GM10248 (cell line): ENCODE data around the gene TTLL10.

Experiments used
- CTCF ChIA-PET: fragments of 300-600 bp; sonication (Branson Sonifier 250); formaldehyde crosslinking; extraction: SDS; loops from one replicate; lab custom pipeline; 2021; ENCODE audit warnings: antibody characterized with exemption; lab: Yijun Ruan, JAX
- POLR2A ChIA-PET: fragments of 350-650 bp; sonication (Branson Sonifier 250); formaldehyde crosslinking; extraction: SDS; loops from one replicate; lab custom pipeline; 2020; ENCODE audit warnings: antibody characterized with exemption; lab: Yijun Ruan, JAX
- DNase-seq: peaks from one replicate; pipeline ENCODE4 v3.0.0; 2012; ENCODE audit errors: extremely low spot score
- TF ChIP-seq, protein P1 (sequence below): IDR thresholded peaks from 2 replicates; pipeline ENCODE4 v1.5.1; 2012; ENCODE audit warnings: mild to moderate bottlenecking, low read depth; ENCODE audit errors: extremely low read depth, missing control alignments, control extremely low read depth

TTLL10 gene

DNA sequence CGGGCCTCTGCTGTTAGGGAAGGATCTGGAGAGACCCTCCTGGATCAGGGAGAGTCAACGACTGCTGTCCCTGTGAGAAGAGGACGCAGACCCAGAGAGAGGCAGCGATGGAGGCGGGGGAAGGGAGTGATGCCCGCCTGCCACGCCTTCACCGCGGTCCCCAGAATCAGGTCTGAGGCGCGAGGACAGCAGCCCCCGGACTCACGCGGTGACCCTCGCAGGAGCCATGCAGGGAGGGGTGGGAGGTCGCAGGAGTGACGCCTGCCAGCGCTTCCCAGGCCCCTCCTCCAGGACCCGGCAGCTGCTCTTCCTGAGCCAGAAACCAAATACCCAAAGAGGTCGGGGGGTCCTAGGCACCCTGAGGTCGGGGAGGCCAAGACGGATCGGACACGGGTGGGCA lies 46.5 kb downstream of the TTLL10 start:
- DNase-seq, result no peak
- TF ChIP-seq, protein P1, sequence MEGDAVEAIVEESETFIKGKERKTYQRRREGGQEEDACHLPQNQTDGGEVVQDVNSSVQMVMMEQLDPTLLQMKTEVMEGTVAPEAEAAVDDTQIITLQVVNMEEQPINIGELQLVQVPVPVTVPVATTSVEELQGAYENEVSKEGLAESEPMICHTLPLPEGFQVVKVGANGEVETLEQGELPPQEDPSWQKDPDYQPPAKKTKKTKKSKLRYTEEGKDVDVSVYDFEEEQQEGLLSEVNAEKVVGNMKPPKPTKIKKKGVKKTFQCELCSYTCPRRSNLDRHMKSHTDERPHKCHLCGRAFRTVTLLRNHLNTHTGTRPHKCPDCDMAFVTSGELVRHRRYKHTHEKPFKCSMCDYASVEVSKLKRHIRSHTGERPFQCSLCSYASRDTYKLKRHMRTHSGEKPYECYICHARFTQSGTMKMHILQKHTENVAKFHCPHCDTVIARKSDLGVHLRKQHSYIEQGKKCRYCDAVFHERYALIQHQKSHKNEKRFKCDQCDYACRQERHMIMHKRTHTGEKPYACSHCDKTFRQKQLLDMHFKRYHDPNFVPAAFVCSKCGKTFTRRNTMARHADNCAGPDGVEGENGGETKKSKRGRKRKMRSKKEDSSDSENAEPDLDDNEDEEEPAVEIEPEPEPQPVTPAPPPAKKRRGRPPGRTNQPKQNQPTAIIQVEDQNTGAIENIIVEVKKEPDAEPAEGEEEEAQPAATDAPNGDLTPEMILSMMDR, result no peak
- ChIA-PET POLR2A (no interaction called here), CTCF (no interaction called here)

DNA sequence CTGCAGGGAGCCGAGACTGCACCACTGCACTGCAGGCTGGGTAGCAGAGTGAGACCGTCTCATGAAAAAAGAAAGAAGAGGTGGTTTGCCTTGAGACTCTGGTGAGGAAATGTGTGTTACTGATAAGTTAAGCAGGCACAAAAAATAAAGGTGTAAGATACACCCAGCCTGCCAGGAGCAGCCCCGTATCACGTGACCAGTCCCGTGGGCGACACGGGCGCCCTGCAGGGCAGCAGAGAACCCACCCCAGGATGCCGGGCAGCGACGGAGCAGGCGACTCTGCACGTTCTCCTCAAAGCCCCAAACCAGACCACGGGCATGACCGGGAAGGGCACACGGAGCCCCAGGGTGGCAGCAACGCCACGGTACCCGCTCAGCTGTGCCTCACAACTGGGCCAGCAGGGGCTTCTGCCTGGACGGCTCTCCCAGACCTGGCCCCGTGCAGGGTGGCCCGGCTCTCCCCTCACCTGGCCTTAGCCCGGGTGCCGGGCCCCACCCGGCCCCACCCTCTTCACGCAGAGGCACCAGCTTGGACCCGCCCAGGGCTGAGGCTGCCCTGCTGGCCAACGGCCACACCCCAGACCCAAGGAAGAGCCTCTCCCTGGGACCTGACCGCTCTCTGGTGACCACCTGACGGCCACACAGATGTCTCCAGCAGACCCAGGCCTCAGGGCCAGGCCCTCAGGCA lies 48.4 kb downstream of the TTLL10 start:
- ChIA-PET POLR2A (no interaction called here), CTCF (interaction anchor here (1.4 kb wide), 1 partner anchor 100 kb away, joined by 4 read pairs; no protein-coding TSS in a partner anchor)
- TF ChIP-seq, protein P1, result no peak
- DNase-seq, result no peak

DNA sequence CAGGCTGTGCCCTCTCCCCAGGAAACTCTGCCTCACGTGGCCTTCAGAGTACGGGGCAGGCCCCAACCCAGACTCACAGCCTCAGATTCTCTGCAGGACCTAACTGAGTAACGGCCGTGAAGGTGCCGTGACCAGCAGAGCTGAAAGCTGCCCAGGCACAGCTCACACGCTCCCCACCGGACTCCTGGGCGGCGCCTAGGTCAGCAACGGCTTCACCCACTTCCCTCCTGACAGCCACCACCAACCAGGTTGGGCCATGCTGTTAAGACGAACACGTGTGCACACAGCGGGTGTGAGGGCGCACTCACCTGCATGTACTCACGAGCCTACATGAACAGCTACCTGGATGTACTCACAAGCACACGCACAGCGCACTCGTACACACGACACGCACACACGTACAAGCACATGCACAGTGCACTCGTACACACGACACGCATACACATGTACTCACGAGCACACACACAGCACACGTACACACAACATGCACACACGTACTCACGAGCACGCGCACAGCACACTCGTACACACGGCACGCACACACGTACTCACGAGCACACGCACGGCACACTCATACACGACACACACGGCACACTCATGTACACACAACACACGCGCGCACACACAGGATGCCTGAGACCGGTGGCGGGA lies 49.0 kb downstream of the TTLL10 start:
- no peak for DNase-seq
- ChIA-PET POLR2A (no interaction called here), CTCF (interaction anchor here (1.4 kb wide), 1 partner anchor 100 kb away, joined by 4 read pairs; no protein-coding TSS in a partner anchor)

DNA sequence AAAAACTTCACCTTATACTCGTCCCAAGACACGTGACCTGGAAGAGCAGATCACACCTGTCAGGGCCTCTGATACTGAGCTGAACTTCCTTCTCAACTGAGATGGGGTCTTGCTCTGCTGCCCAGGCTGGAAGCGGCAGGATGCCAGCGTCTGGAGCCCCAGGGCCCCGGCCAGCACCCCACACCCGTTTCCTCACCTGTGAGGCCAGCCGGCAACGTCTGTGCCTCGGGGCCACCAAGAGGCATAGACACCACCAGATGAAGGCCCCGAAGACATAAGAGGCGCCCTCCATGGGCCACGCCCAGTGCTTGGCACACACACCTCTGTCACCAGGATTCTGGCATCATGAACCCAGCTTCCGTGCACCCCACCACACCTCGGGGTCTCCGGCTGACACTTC lies 49.6 kb downstream of the TTLL10 start:
- TF ChIP-seq, protein P1, result no peak
- no peak for DNase-seq
- ChIA-PET POLR2A (no interaction called here), CTCF (no interaction called here)

More for the DNA sequence above, 49.0 kb downstream of the TTLL10 start:
- TF ChIP-seq, protein P1, result no peak

DNA sequence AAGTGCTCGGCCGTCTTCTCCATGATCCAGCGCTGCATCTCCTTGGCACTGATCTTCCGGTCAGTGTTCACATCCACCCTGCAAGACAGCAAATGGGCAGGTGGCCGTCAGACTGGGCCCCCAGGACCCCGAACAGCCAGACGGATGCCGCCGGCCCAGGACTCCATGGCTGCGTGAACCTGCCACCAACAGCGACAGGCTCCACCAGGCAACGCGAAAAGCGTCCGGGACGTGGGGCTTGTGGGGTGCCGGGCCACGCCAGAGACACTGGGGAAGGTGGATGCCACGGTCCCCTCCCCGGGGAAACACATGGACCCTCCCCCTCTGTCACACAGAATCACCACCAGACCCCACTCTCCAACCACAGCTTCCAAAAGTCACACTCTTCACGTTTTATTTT lies 50.2 kb downstream of the TTLL10 start:
- DNase-seq, result no peak
- TF ChIP-seq, protein P1, result no peak
- ChIA-PET POLR2A (no interaction called here), CTCF (no interaction called here)

DNA sequence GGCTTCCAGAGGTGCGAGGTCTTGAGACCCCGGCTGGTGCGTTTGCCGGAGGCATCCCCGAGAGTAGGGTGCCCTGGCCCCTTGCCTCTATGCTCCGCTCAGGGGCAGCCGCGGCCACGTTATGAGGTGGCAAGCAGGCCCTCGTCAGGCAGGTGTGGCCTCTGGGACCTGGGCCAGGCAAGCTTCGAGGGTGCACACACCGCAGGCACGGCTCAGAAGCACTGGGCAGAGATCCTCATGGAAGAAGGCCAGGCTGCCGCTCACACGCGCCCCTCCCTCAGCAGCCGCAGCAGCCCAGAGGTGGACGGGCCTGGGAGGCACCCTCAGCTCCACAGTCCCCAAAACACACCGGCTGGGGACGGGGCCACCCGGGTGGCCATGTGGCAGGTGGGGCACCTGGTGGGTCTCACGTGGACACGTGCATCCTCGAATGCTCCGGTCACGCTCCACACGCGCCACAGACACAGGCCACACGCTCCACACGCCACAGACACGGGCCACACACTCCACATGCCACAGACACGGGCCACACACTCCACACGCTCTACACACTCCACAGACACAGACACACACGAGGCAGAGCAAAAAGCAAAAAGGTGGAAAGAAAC lies 51.7 kb downstream of the TTLL10 start:
- TF ChIP-seq, protein P1, result no peak
- no peak for DNase-seq
- POLR2A ChIA-PET, result no interaction called here
- CTCF ChIA-PET, result interaction anchor here (2.7 kb wide), 1 partner anchor 103 kb away, joined by 10 read pairs; no protein-coding TSS in a partner anchor
